Liver (tissue), 9 donors: ENCODE measurements around the gene GHRHR. TPM values are rescaled to one million over a fixed set of nuclear protein-coding genes. Genes with fewer than 3 reads are reported as not detected.

Experiments
- DNase-seq: peaks from one replicate; pipeline ENCODE4 v3.0.0-alpha.2; 2017; ENCODE audit warnings: low spot score
- H3K27ac ChIP-seq, 2 donors: one replicate each; pipeline ENCODE4 v1.7.0; 2013; ENCODE audit warnings: inconsistent platforms in 2 of 2, low read length in 2 of 2, control low read depth in 1 of 2, low read depth in 1 of 2, mild to moderate bottlenecking in 1 of 2
- H3K27me3 ChIP-seq, 4 donors: one replicate each; pipeline versions ENCODE4 v1.6.1 to v1.7.0; 2013; ENCODE audit warnings: low read length in 3 of 4, inconsistent platforms in 1 of 4, mild to moderate bottlenecking in 1 of 4, moderate library complexity in 1 of 4; ENCODE audit not compliant: control insufficient read depth in 4 of 4, insufficient read depth in 4 of 4
- H3K36me3 ChIP-seq, 4 donors: one replicate each; pipeline versions ENCODE4 v1.6.1 to v1.7.0; 2013; ENCODE audit warnings: low read length in 3 of 4, mild to moderate bottlenecking in 3 of 4, low read depth in 1 of 4, moderate library complexity in 1 of 4; ENCODE audit not compliant: control insufficient read depth in 4 of 4, insufficient read depth in 3 of 4
- H3K4me1 ChIP-seq, 4 donors: one replicate each; pipeline versions ENCODE4 v1.6.1 to v1.7.0; 2013; ENCODE audit warnings: low read length in 3 of 4, mild to moderate bottlenecking in 3 of 4, moderate library complexity in 1 of 4; ENCODE audit not compliant: control insufficient read depth in 4 of 4, insufficient read depth in 4 of 4
- H3K4me3 ChIP-seq, 3 donors: one replicate each; pipeline versions ENCODE4 v1.6.1 to v1.7.0; 2013; ENCODE audit warnings: low read length in 3 of 3, control low read depth in 1 of 3, low read depth in 1 of 3, mild to moderate bottlenecking in 1 of 3
- H3K9ac ChIP-seq, 2 donors: one replicate each; pipeline ENCODE4 v1.7.0; 2013; ENCODE audit warnings: low read length in 2 of 2, mild to moderate bottlenecking in 2 of 2, moderate library complexity in 2 of 2, control low read depth in 1 of 2, low read depth in 1 of 2
- H3K9me3 ChIP-seq, 4 donors: one replicate each; pipeline versions ENCODE4 v1.6.1 to v1.7.0; 2013; ENCODE audit warnings: low read length in 3 of 4; ENCODE audit not compliant: control insufficient read depth in 4 of 4
- ATF3 ChIP-seq: IDR thresholded peaks from 2 replicates; pipeline ENCODE4 v1.6.1; 2016; ENCODE audit warnings: antibody characterized with exemption
- CTCF ChIP-seq: fragments of 150-350 bp; IDR thresholded peaks from 2 replicates; pipeline ENCODE4 v1.5.1; 2017; ENCODE audit warnings: improper control_type of control experiment, low read depth, low read length; ENCODE audit not compliant: missing input control
- FOXA2 ChIP-seq: IDR thresholded peaks from 2 replicates; pipeline ENCODE4 v1.6.1; 2016; ENCODE audit warnings: antibody characterized with exemption
- GABPA ChIP-seq, 2 donors: IDR thresholded peaks in 1 of 2; conservative IDR thresholded peaks in 1 of 2; 2 replicates each; pipeline ENCODE4 v1.6.1; 2016; ENCODE audit warnings: antibody characterized with exemption in 2 of 2, mild to moderate bottlenecking in 1 of 2, moderate library complexity in 1 of 2
- HNF4A ChIP-seq, 2 donors: conservative IDR thresholded peaks; 2 replicates each; pipeline ENCODE4 v1.6.1; 2016; ENCODE audit warnings: antibody characterized with exemption in 2 of 2, mild to moderate bottlenecking in 2 of 2
- HNF4G ChIP-seq: IDR thresholded peaks from 2 replicates; pipeline ENCODE4 v1.6.1; 2016; ENCODE audit warnings: antibody characterized with exemption
- NR2F2 ChIP-seq: IDR thresholded peaks from 2 replicates; pipeline ENCODE4 v1.6.1; 2016; ENCODE audit warnings: antibody characterized with exemption
- RAD21 ChIP-seq, 2 donors: IDR thresholded peaks; 2 replicates each; pipeline ENCODE4 v1.6.1; 2016; ENCODE audit warnings: antibody characterized with exemption in 2 of 2, mild to moderate bottlenecking in 2 of 2
- REST ChIP-seq: IDR thresholded peaks from 2 replicates; pipeline ENCODE4 v1.6.1; 2016; ENCODE audit warnings: antibody characterized with exemption, mild to moderate bottlenecking
- RXRA ChIP-seq, 2 donors: IDR thresholded peaks; 2 replicates each; pipeline ENCODE4 v1.6.1; 2017 to 2018; ENCODE audit warnings: antibody characterized with exemption in 2 of 2, mild to moderate bottlenecking in 1 of 2
- TAF1 ChIP-seq: conservative IDR thresholded peaks from 2 replicates; pipeline ENCODE4 v1.6.1; 2016; ENCODE audit warnings: antibody characterized with exemption, mild to moderate bottlenecking
- YY1 ChIP-seq: IDR thresholded peaks from 2 replicates; pipeline ENCODE4 v1.6.1; 2016; ENCODE audit warnings: antibody characterized with exemption, mild to moderate bottlenecking
- WGBS: extraction: QIAGEN DNeasy Blood & Tissue Kit; methylation state at CpG from one replicate; pipeline ENCODE4 v1.1.7; 2013; 5-methylcytosine and 5-hydroxymethylcytosine counted together
- polyA plus RNA-seq, 2 donors: library from polyadenylated mRNA; stranded (reverse) in 1 of 2; unstranded in 1 of 2; fragments of 200-250 nt in 1 of 2; fragments of >200 nt in 1 of 2; fragmentation: Nextera tagmentation in 1 of 2; extraction: Ambion mirVana in 1 of 2; gene quantifications; one replicate each; pipeline versions ENCODE4 v1.2.1 to v1.2.3, GENCODE V29; 2013 to 2015
- total RNA-seq, 2 donors: library from RNA; depleted of rRNA; stranded (reverse); fragments of >200 nt; gene quantifications; one replicate each; pipeline ENCODE4 v1.2.3, GENCODE V29; 2014
- donor health status: healthy.
- donor health status: healthy.
- donor health status: healthy.
- donor health status: healthy.
- donor health status: healthy.

Gene GHRHR
- total and polyA plus RNA-seq, 4 donors: 0.46 to 0.50 TPM; not detected in 2

GRCh38 chr7:30980751-30981150, 17.0 kb downstream of the GHRHR start:
- no peak for DNase-seq
- H3K27ac ChIP-seq: no peak overlapping the region
- H3K36me3 ChIP-seq: no peaks in the 10 kb centered on the region
- no peaks in the 10 kb centered on the region for H3K9me3 ChIP-seq
- H3K4me1 ChIP-seq: no peaks in the 10 kb centered on the region
- H3K4me3 ChIP-seq: no peak overlapping the region
- no peaks in the 10 kb centered on the region for H3K27me3 ChIP-seq
- TF ChIP-seq REST: no peak
- no peak overlapping the region for H3K9ac ChIP-seq
- 69% methylated on average over 5 of the region's 5 CpGs for WGBS

- TF ChIP-seq RAD21 (IDR thresholded peaks at IDR 0.05) (peak; percentile 81 to 92), GABPA (IDR thresholded peaks at IDR 0.05 in 1 of 2, conservative IDR thresholded peaks at IDR 0.05 in 1 of 2) (no peak), CTCF (peak; percentile 89)
- no peak overlapping the region for H3K9ac ChIP-seq
- H3K27ac ChIP-seq: no peak overlapping the region
- WGBS: 7% methylated on average over 15 of the region's 15 CpGs
- H3K9me3 ChIP-seq: no peaks in the 10 kb centered on the region
- H3K27me3 ChIP-seq: no peaks in the 10 kb centered on the region
- no peak overlapping the region for H3K4me3 ChIP-seq
- DNase-seq: peak; percentile 87
- no peaks in the 10 kb centered on the region for H3K36me3 ChIP-seq
- no peaks in the 10 kb centered on the region for H3K4me1 ChIP-seq
These were observed 19.5 kb downstream of the GHRHR start for GRCh38 chr7:30983042-30983913.

- WGBS: 27% methylated on average over 12 of the region's 12 CpGs
- no peaks in the 10 kb centered on the region for H3K9me3 ChIP-seq
These were observed 20.1 kb downstream of the GHRHR start for GRCh38 chr7:30983914-30984247.

More at GRCh38 chr7:30983914-30984247, 20.1 kb downstream of the GHRHR start:
- no peaks in the 10 kb centered on the region for H3K27me3 ChIP-seq
- no peak for DNase-seq
- no peak overlapping the region for H3K4me3 ChIP-seq
- H3K4me1 ChIP-seq: peaks cover 0 to 2% (median 0%) of the 10 kb centered on the region in 4 donors
- TF ChIP-seq GABPA (IDR thresholded peaks at IDR 0.05 in 1 of 2, conservative IDR thresholded peaks at IDR 0.05 in 1 of 2) (no peak), RXRA (IDR thresholded peaks at IDR 0.05) (no peak), RAD21 (IDR thresholded peaks at IDR 0.05) (no peak), ATF3 (no peak), NR2F2 (no peak), REST (no peak), CTCF (no peak), YY1 (no peak), HNF4G (no peak), FOXA2 (no peak), TAF1 (no peak), HNF4A (conservative IDR thresholded peaks at IDR 0.05) (no peak)
- H3K36me3 ChIP-seq: no peaks in the 10 kb centered on the region
- no peak overlapping the region for H3K27ac ChIP-seq
- H3K9ac ChIP-seq: no peak overlapping the region
